Aorta (tissue), 5 donors: ENCODE data around the gene ARHGEF16. TPM values are rescaled to one million over a fixed set of nuclear protein-coding genes. Genes with fewer than 3 reads are reported as not detected.
A peak's percentile ranks its signal among the peaks of the same experiment; 100 is the strongest.

ENCODE experiments used
- ATAC-seq: fragments of 200-7000 bp; cut with Tn5 transposase; one replicate; pipeline ENCODE4 v1.9.1; 2022; ENCODE audit warnings: moderate library complexity; ENCODE audit not compliant: low FRiP score
- DNase-seq, 2 donors: peaks; one replicate each; pipeline ENCODE4 v3.0.0-alpha.2; 2020
- H3K27ac ChIP-seq, 2 donors: one replicate each; pipeline ENCODE4 v1.5.1; 2013; ENCODE audit warnings: low read length in 2 of 2, mild to moderate bottlenecking in 2 of 2, moderate library complexity in 2 of 2, control low read depth in 1 of 2, inconsistent platforms in 1 of 2, low read depth in 1 of 2
- H3K27me3 ChIP-seq, 2 donors: one replicate each; pipeline ENCODE4 v1.6.1; 2013; ENCODE audit warnings: control low read depth in 1 of 2, low read length in 1 of 2, mild to moderate bottlenecking in 1 of 2, moderate library complexity in 1 of 2; ENCODE audit not compliant: insufficient read depth in 2 of 2, control insufficient read depth in 1 of 2
- H3K36me3 ChIP-seq, 2 donors: one replicate each; pipeline ENCODE4 v1.6.1; 2013; ENCODE audit warnings: control low read depth in 1 of 2, low read length in 1 of 2, mild to moderate bottlenecking in 1 of 2; ENCODE audit not compliant: insufficient read depth in 2 of 2, control insufficient read depth in 1 of 2
- H3K4me1 ChIP-seq, 2 donors: one replicate each; pipeline ENCODE4 v1.6.1; 2013; ENCODE audit warnings: low read length in 2 of 2, control low read depth in 1 of 2, mild to moderate bottlenecking in 1 of 2, moderate library complexity in 1 of 2; ENCODE audit not compliant: insufficient read depth in 2 of 2, control insufficient read depth in 1 of 2
- H3K4me3 ChIP-seq, 2 donors: one replicate each; pipeline ENCODE4 v1.5.1; 2013; ENCODE audit warnings: low read length in 2 of 2, control low read depth in 1 of 2, mild to moderate bottlenecking in 1 of 2
- H3K9me3 ChIP-seq: one replicate; pipeline ENCODE4 v1.6.1; 2013; ENCODE audit warnings: mild to moderate bottlenecking, low read length; ENCODE audit not compliant: control insufficient read depth
- WGBS, 2 donors: extraction: QIAGEN DNeasy Blood & Tissue Kit; methylation state at CpG; one replicate each; pipeline ENCODE4 v1.1.7; 2013; 5-methylcytosine and 5-hydroxymethylcytosine counted together
- intact Hi-C, 2 donors: fragments of 100-400 bp; cut with DNase I; formaldehyde crosslinking; loops; one replicate each; pipeline versions ENCODE4 v1.14.2 to v1.15.0; 2022
- polyA plus RNA-seq, 2 donors: library from polyadenylated mRNA; stranded (reverse); fragments of 200-250 nt; gene quantifications; one replicate each; pipeline ENCODE4 v1.2.3, GENCODE V29; 2013
- total RNA-seq, 2 donors: library from RNA; stranded (reverse); fragmentation: NEBNext Ultra II Directional; extraction: Animal tissue kit (Norgen Biotek cat#: 25700); gene quantifications; one replicate each; pipeline ENCODE4 v1.2.1, GENCODE V29; 2021
- donor health status: healthy with polysubstance abuse.
- donor health status: Bipolar disorder and iron deficiency.
- donor health status: DM: no; HTN: no; CAD: no.
- donor health status: DM: no; HTN: no; CAD: no.
- donor health status: DM: yes; HTN: yes; CAD: no.

ARHGEF16 gene
- total and polyA plus RNA-seq, 4 donors: 0.62 to 8.8 (median 1.4) TPM; not detected in 1

GRCh38 chr1:3521426-3521825 is 67.0 kb downstream of the ARHGEF16 start:
- DNase-seq (no peak), ATAC-seq (no peak)
- Histone ChIP-seq H3K36me3 (no peaks in the 10 kb centered on the region), H3K4me1 (no peaks in the 10 kb centered on the region), H3K27me3 (no peaks in the 10 kb centered on the region), H3K4me3 (no peak overlapping the region), H3K9me3 (no peaks in the 10 kb centered on the region), H3K27ac (no peak overlapping the region)
- 76 to 77% methylated on average over 15 to 16 of the region's 16 CpGs for WGBS, 2 donors
- intact Hi-C loops: no loop called here

GRCh38 chr1:3522112-3522511 is 67.6 kb downstream of the ARHGEF16 start:
- H3K9me3 ChIP-seq: no peaks in the 10 kb centered on the region
- H3K36me3 ChIP-seq: no peaks in the 10 kb centered on the region
- H3K4me3 ChIP-seq: no peak overlapping the region
- no peak for DNase-seq
- H3K4me1 ChIP-seq: no peaks in the 10 kb centered on the region
- intact Hi-C loops: no loop called here
- ATAC-seq: no peak
- H3K27ac ChIP-seq: no peak overlapping the region
- H3K27me3 ChIP-seq: no peaks in the 10 kb centered on the region
- WGBS, 2 donors: 73 to 85% methylated on average over 13 of the region's 13 CpGs

- Histone ChIP-seq H3K27ac (no peak overlapping the region), H3K4me1 (no peaks in the 10 kb centered on the region), H3K9me3 (no peaks in the 10 kb centered on the region), H3K27me3 (no peaks in the 10 kb centered on the region), H3K36me3 (no peaks in the 10 kb centered on the region), H3K4me3 (no peak overlapping the region)
- intact Hi-C loops: no loop called here
- DNase-seq: no peak
- no peak for ATAC-seq
- WGBS, 2 donors: 43 to 65% methylated on average over 17 to 19 of the region's 19 CpGs
Observed at GRCh38 chr1:3522564-3523265, 68.2 kb downstream of the ARHGEF16 start.

- WGBS, 2 donors: 82 to 87% methylated on average over 13 of the region's 13 CpGs
Observed at GRCh38 chr1:3523980-3524379, 69.5 kb downstream of the ARHGEF16 start.

GRCh38 chr1:3524556-3525203 is 70.2 kb downstream of the ARHGEF16 start:
- intact Hi-C loops: no loop called here
- Histone ChIP-seq H3K36me3 (no peaks in the 10 kb centered on the region), H3K27ac (no peak overlapping the region), H3K9me3 (no peaks in the 10 kb centered on the region), H3K4me3 (no peak overlapping the region), H3K4me1 (no peaks in the 10 kb centered on the region), H3K27me3 (no peaks in the 10 kb centered on the region)
- ATAC-seq: no peak
- DNase-seq: no peak
- WGBS, 2 donors: 71 to 80% methylated on average over 20 of the region's 20 CpGs

More at GRCh38 chr1:3523980-3524379, 69.5 kb downstream of the ARHGEF16 start:
- no peak overlapping the region for H3K27ac ChIP-seq
- ATAC-seq (no peak), DNase-seq (no peak)
- no peaks in the 10 kb centered on the region for H3K27me3 ChIP-seq
- no peaks in the 10 kb centered on the region for H3K4me1 ChIP-seq
- no peaks in the 10 kb centered on the region for H3K9me3 ChIP-seq
- intact Hi-C loops: no loop called here
- H3K4me3 ChIP-seq: no peak overlapping the region
- no peaks in the 10 kb centered on the region for H3K36me3 ChIP-seq

- no peaks in the 10 kb centered on the region for H3K4me1 ChIP-seq
- 43 to 48% methylated on average over 22 to 24 of the region's 24 CpGs for WGBS, 2 donors
- no peak overlapping the region for H3K27ac ChIP-seq
- ATAC-seq: no peak
- H3K27me3 ChIP-seq: no peaks in the 10 kb centered on the region
- no peaks in the 10 kb centered on the region for H3K9me3 ChIP-seq
- no peak for DNase-seq
- no peak overlapping the region for H3K4me3 ChIP-seq
- intact Hi-C loops: no loop called here
- H3K36me3 ChIP-seq: no peaks in the 10 kb centered on the region
Observed at GRCh38 chr1:3525551-3526482, 71.4 kb downstream of the ARHGEF16 start.

GRCh38 chr1:3527774-3528173 is 73.3 kb downstream of the ARHGEF16 start:
- Histone ChIP-seq H3K4me3 (no peak overlapping the region), H3K36me3 (no peaks in the 10 kb centered on the region), H3K27ac (no peak overlapping the region), H3K9me3 (no peaks in the 10 kb centered on the region), H3K27me3 (no peaks in the 10 kb centered on the region), H3K4me1 (no peaks in the 10 kb centered on the region)
- 28 to 40% methylated on average over 12 of the region's 12 CpGs for WGBS, 2 donors
- intact Hi-C loops: no loop called here
- no peak for ATAC-seq
- no peak for DNase-seq

GRCh38 chr1:3529099-3529729 is 74.7 kb downstream of the ARHGEF16 start:
- 5 to 7% methylated on average over 17 of the region's 17 CpGs for WGBS, 2 donors
- H3K4me3 ChIP-seq: peak overlapping the region in 1 of 2 donors; percentile 68
- no peaks in the 10 kb centered on the region for H3K36me3 ChIP-seq
- DNase-seq: peak; percentile 87 to 88
- intact Hi-C loops: no loop called here
- H3K4me1 ChIP-seq: no peaks in the 10 kb centered on the region
- no peaks in the 10 kb centered on the region for H3K27me3 ChIP-seq
- peak; percentile 70 for ATAC-seq
- no peaks in the 10 kb centered on the region for H3K9me3 ChIP-seq
- H3K27ac ChIP-seq: peak overlapping the region in 1 of 2 donors; percentile 41
